Measurements from ENCODE around the gene ADGRG2.

DNA sequence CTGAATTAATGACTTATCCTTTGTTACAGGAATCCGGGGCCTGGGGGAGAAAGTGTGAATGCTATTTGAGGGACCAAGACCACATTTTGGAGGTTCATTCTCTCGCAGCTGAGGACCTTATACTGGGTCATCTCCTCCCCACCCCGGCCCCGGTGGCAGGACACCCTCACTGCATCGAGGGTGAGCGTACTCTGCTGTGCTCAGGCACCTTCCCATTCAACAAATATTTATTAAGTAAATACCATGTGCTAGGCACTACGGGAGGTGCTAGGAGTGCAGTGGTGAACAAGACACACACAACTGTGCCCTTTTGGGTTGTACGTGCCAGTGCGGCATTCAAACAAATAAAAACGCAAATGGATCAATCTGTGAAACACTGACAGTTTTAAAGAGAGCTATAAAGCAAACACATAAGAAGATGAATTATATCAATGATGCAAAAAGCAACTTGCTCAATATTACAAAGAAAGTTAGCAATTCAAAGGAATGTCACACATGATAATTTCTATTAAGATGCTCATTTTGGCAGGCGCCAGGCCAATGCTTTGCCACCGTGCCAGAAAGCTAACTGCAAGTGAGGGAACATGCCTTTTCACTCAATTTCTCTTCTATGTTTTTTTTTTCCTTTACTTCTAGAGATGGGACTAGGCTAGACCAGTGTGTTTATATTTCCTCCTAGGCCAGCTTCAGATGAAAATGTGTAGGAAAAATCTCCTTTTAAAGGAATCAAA lies 24.6 kb downstream of the ADGRG2 start:
- TF ChIP-seq, protein P1, sequence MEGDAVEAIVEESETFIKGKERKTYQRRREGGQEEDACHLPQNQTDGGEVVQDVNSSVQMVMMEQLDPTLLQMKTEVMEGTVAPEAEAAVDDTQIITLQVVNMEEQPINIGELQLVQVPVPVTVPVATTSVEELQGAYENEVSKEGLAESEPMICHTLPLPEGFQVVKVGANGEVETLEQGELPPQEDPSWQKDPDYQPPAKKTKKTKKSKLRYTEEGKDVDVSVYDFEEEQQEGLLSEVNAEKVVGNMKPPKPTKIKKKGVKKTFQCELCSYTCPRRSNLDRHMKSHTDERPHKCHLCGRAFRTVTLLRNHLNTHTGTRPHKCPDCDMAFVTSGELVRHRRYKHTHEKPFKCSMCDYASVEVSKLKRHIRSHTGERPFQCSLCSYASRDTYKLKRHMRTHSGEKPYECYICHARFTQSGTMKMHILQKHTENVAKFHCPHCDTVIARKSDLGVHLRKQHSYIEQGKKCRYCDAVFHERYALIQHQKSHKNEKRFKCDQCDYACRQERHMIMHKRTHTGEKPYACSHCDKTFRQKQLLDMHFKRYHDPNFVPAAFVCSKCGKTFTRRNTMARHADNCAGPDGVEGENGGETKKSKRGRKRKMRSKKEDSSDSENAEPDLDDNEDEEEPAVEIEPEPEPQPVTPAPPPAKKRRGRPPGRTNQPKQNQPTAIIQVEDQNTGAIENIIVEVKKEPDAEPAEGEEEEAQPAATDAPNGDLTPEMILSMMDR (IDR thresholded peaks at IDR 0.05) = no peak
- no peak for TF ChIP-seq POLR2A (IDR thresholded peaks at IDR 0.05)

Measured in thyroid gland (tissue), 4 donors.